Mammary epithelial cell (primary cell): Measurements from ENCODE around the gene PAX5.

Experiments used
- EZH2 ChIP-seq: IDR thresholded peaks from 2 replicates; pipeline ENCODE4 v1.6.1; 2012; ENCODE audit warnings: low read length, inconsistent platforms, borderline replicate concordance
- TF ChIP-seq, protein P1 (sequence below), 2 donors: IDR thresholded peaks in 1 of 2; conservative IDR thresholded peaks in 1 of 2; 2 replicates each; pipeline ENCODE4 v1.5.1; 2011 to 2012; ENCODE audit warnings: inconsistent platforms in 2 of 2, low read length in 2 of 2, mild to moderate bottlenecking in 2 of 2, control low read depth in 1 of 2, low read depth in 1 of 2; ENCODE audit not compliant: insufficient read depth in 1 of 2; ENCODE audit errors: extremely low read depth in 1 of 2

DNA sequence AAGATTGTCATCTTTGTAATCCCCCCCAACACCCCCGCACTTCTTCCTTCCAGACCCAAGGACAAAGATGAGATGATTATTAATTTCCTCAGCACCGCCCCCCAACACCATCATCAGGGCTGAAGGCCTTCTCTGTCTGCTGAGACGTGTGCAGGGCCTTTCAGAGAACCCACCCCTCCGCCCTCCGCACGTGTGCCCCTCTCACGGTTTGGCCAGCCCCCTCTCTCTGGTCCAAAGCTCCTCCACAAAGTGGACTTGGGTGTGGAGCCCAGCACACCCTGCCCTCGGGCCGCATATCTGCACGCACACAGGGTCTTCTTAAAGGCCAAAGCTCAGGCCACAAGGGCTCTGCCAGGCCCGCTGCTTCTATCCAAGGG, 32.0 kb downstream of the PAX5 start:
- TF ChIP-seq, protein P1, sequence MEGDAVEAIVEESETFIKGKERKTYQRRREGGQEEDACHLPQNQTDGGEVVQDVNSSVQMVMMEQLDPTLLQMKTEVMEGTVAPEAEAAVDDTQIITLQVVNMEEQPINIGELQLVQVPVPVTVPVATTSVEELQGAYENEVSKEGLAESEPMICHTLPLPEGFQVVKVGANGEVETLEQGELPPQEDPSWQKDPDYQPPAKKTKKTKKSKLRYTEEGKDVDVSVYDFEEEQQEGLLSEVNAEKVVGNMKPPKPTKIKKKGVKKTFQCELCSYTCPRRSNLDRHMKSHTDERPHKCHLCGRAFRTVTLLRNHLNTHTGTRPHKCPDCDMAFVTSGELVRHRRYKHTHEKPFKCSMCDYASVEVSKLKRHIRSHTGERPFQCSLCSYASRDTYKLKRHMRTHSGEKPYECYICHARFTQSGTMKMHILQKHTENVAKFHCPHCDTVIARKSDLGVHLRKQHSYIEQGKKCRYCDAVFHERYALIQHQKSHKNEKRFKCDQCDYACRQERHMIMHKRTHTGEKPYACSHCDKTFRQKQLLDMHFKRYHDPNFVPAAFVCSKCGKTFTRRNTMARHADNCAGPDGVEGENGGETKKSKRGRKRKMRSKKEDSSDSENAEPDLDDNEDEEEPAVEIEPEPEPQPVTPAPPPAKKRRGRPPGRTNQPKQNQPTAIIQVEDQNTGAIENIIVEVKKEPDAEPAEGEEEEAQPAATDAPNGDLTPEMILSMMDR (conservative IDR thresholded peaks at IDR 0.05 in 1 of 2, IDR thresholded peaks at IDR 0.05 in 1 of 2; ENCODE audit: extremely low read depth in 1 of 2, insufficient read depth in 1 of 2, low read depth in 1 of 2, low read length in 2 of 2), result no peak
- TF ChIP-seq EZH2, result no peak
